Activated T-helper 1 cell treated with anti-CD3 and anti-CD28 coated beads, Interleukin-12 subunit alpha, Interleukin-12 subunit beta, Interleukin-2, Interleukin-4 antibody, amounts not matched to agents 30 ng/mL and 10 ng/mL and 1 ng/mL, durations not matched to agents 14 hours and 24 hours and 36 hours (primary cell): ENCODE measurements around the gene MITF. TPM values are rescaled to one million over a fixed set of nuclear protein-coding genes. Genes with fewer than 3 reads are reported as not detected.

Experiments
- DNase-seq: peaks from one replicate; pipeline ENCODE4 v3.0.0; 2021; ENCODE audit warnings: low spot score
- H3K27ac Mint-ChIP-seq: one replicate; pipeline ENCODE4 v1.8.0; 2021; ENCODE audit warnings: mild to moderate bottlenecking, mixed read lengths
- H3K27me3 Mint-ChIP-seq: one replicate; pipeline ENCODE4 v1.8.0; 2022; ENCODE audit warnings: mild to moderate bottlenecking, moderate library complexity, mixed read lengths; ENCODE audit not compliant: insufficient read depth
- H3K36me3 Mint-ChIP-seq: one replicate; pipeline ENCODE4 v1.8.0; 2021; ENCODE audit warnings: low read depth, mixed read lengths
- H3K4me1 Mint-ChIP-seq: one replicate; pipeline ENCODE4 v1.8.0; 2021; ENCODE audit warnings: low read depth, mixed read lengths
- H3K4me3 Mint-ChIP-seq: one replicate; pipeline ENCODE4 v1.8.0; 2021; ENCODE audit warnings: mild to moderate bottlenecking, moderate library complexity, mixed read lengths
- H3K9me3 Mint-ChIP-seq: one replicate; pipeline ENCODE4 v1.8.0; 2021; ENCODE audit warnings: mixed read lengths
- intact Hi-C: fragments of 100-400 bp; cut with micrococcal nuclease; formaldehyde crosslinking; loops from one replicate; pipeline ENCODE4 v1.15.1; 2024
- total RNA-seq: library from RNA; stranded (reverse); gene quantifications from 2 replicates; pipeline ENCODE4 v1.2.3, GENCODE V29; 2022

MITF gene
- total RNA-seq, 1 donor from 2014 or later = 0.54 TPM

DNA sequence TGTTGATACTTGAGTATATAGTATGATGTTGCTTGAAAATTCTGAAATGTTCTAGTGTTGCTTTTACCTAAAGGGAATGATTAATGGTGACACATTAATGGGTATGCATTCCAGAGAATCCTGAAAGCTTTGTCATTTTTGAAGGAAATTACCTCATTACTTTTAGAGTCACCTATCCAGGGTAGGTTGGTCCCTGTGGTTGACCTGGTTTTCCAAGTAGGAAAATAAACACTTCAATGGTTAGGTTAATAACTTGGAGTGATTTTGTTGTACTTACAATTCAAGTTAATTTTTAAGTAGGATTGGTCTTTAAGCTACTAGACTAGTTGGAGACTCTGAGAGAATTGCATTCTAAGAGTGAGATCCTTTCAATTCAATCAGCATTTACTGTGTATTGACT, 31.0 kb downstream of the MITF start:
- Mint-ChIP-seq H3K27me3 (no peaks in the 10 kb centered on the region), H3K27ac (no peak overlapping the region), H3K36me3 (no peaks in the 10 kb centered on the region)

DNA sequence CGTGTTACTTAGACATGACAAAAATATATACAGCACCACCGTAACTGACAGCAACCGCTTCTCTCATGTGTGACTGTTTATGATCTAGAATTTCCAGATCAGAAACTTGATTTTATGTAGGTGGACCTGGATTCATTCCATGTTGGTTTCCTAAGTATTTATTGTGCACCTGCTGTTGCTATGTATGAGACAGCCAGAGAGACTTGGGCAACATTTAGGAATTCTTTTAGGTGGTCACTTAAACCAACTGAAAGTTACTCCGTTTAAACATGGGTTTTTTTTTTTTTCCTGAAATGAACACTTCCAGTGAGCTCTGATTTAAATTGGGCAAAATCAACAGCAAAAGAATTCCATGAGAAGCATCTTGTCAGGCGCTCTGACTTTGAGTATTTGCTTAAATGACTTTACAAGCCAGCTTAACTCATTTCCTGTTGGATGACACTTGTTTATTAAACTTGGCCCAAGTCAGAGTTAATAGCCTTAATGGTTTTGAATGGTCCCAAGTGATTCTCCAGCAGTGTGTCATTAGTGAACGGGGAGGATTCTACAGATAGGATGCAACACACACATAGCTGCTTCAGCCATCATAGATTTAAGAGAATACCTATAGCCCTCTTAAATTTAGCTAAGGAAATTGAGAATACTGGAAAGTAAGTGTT, 31.8 kb downstream of the MITF start:
- no peak overlapping the region for H3K4me3 Mint-ChIP-seq
- no peak for DNase-seq
- H3K4me1 Mint-ChIP-seq = no peaks in the 10 kb centered on the region
- H3K9me3 Mint-ChIP-seq = no peaks in the 10 kb centered on the region
- H3K27ac Mint-ChIP-seq = no peak overlapping the region
- H3K27me3 Mint-ChIP-seq = no peaks in the 10 kb centered on the region
- intact Hi-C loops = no loop called here
- no peaks in the 10 kb centered on the region for H3K36me3 Mint-ChIP-seq

More for the DNA sequence above, 31.0 kb downstream of the MITF start:
- Mint-ChIP-seq H3K9me3 (no peaks in the 10 kb centered on the region), H3K4me1 (no peaks in the 10 kb centered on the region), H3K4me3 (no peak overlapping the region)
- intact Hi-C loops = no loop called here
- no peak for DNase-seq

DNA sequence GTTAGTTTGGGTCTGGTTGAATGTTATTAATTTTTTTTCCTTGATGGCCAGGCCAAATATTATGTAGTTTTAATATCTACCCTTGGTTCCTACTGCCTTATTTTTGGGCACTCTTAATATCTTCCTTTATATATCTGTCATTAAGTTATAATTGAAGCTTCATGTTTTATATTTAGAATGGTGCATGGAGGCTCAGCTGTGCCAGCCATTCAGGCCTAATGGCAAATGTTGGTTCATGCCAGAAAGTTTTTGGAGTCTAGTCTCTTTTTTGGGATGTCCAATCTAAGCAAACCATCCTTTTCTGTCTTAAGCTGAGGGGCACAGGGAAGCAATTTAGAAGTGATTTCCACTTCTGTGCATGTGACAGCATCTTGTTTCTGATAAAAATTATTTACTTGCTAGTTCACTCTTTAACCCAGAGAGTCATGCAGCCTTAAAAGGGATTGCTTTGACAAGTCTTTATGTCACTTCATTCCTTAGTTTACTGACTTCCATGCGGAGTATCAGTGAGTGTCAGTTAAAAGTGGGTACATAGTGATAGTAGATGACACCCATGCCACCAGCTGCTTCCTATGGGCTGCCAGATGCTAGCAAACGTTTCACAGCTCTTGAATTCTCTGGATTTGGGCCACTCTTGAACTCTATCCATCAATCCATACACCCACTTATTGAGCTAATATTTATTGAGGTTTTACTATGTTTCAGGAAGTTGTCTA, 33.0 kb downstream of the MITF start:
- DNase-seq = no peak
- no peaks in the 10 kb centered on the region for H3K9me3 Mint-ChIP-seq
- intact Hi-C loops = no loop called here
- no peaks in the 10 kb centered on the region for H3K27me3 Mint-ChIP-seq
- H3K27ac Mint-ChIP-seq = no peak overlapping the region
- H3K4me3 Mint-ChIP-seq = no peak overlapping the region
- no peaks in the 10 kb centered on the region for H3K4me1 Mint-ChIP-seq
- no peaks in the 10 kb centered on the region for H3K36me3 Mint-ChIP-seq

DNA sequence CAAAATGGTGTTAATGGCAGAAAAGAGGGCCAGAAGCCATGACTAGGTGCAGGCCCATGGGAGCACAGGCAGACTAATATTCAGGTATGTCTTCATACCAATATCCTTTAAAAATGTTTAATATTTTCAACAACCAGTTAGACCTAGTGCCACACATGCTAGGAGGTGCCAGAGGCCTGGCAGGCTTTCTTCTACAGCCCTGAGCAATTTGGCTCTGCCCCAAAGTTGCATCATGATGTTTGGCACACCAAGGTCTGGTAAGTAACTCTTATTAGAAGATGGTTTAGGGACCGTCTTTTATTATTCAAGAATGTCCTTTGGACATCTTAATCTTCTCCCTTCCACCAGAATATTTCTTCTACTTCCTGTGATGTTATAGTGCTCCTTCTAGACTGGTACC, 34.8 kb downstream of the MITF start:
- Mint-ChIP-seq H3K27me3 (no peaks in the 10 kb centered on the region), H3K27ac (no peak overlapping the region), H3K9me3 (no peaks in the 10 kb centered on the region), H3K4me1 (no peaks in the 10 kb centered on the region), H3K36me3 (no peaks in the 10 kb centered on the region), H3K4me3 (no peak overlapping the region)
- no peak for DNase-seq
- intact Hi-C loops = no loop called here

DNA sequence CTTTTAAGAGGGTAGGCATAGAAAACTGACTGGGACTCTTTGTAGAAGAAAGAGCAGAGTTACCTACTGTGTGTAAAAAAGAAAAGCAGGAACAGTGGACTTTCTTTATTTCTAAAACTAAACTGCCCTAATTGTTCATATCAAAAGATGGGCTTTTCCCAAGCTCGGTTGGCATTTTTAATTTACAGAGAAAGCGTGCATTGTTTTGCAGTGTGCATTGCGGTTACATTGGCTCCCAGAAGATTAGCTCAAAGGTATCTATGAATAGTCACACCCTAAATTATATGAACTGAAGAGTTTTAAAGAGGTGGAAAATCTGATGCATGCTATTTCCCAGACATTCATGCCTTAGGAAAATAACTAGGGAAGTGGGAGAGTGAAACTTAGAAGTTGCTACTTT, 36.5 kb downstream of the MITF start:
- intact Hi-C loops = no loop called here
- H3K9me3 Mint-ChIP-seq = no peaks in the 10 kb centered on the region
- DNase-seq = no peak
- no peak overlapping the region for H3K27ac Mint-ChIP-seq
- no peaks in the 10 kb centered on the region for H3K4me1 Mint-ChIP-seq
- H3K27me3 Mint-ChIP-seq = no peaks in the 10 kb centered on the region
- H3K36me3 Mint-ChIP-seq = no peaks in the 10 kb centered on the region
- H3K4me3 Mint-ChIP-seq = no peak overlapping the region

DNA sequence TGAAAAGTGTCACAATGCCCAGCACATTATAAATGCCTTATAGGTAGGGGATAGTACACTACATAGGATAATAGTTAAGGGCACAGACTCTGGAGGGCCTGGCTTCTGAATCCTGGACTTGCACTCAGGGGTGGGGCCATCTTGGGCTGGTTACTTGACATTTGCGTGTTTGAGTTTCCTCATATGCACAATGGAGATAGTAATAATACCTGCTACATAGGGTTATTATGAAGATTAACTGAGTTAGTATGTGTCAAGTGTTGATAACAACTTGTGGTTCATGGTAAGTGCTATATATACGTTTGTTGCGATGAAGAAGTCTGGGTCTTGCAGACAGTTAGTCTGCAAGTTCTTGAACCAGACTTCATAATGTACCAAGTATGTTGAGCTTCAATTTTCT, 37.0 kb downstream of the MITF start:
- Mint-ChIP-seq H3K9me3 (no peaks in the 10 kb centered on the region), H3K27ac (no peak overlapping the region), H3K36me3 (no peaks in the 10 kb centered on the region), H3K4me1 (no peaks in the 10 kb centered on the region), H3K4me3 (no peak overlapping the region), H3K27me3 (no peaks in the 10 kb centered on the region)
- intact Hi-C loops = no loop called here
- DNase-seq = no peak

DNA sequence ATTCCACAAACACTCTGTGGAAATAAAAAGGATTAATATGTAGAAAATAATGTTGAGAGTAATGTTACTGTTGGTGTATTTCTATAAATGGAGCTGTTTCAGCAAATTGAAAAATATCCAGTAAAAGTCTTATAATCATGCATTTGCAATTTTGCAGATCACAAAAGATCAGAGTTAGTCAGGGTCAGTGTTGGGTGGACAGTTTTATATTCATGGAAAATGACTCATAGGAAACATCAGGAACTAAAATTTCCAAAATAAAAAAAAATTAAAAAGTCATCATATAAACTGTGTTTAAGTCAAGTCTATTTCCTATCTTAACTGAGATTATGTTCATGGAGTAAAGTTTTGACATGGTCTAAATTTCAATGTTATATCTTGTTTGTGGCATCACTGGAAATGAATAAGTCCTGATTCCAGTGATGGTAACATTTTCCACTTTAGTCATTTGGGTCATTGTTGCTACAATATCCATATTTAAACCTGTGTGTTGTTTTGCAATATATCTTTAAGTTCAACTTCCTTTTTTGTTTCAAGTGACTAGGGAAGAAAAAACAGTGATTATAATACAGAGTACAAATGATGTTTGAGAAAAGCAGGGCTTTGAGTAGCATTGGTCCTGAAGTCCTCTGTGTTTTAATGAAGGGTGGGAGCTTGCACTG, 37.8 kb downstream of the MITF start:
- Mint-ChIP-seq H3K4me3 (no peak overlapping the region), H3K4me1 (no peaks in the 10 kb centered on the region), H3K27ac (no peak overlapping the region), H3K9me3 (no peaks in the 10 kb centered on the region), H3K36me3 (no peaks in the 10 kb centered on the region), H3K27me3 (no peaks in the 10 kb centered on the region)
- intact Hi-C loops = no loop called here
- DNase-seq = no peak

DNA sequence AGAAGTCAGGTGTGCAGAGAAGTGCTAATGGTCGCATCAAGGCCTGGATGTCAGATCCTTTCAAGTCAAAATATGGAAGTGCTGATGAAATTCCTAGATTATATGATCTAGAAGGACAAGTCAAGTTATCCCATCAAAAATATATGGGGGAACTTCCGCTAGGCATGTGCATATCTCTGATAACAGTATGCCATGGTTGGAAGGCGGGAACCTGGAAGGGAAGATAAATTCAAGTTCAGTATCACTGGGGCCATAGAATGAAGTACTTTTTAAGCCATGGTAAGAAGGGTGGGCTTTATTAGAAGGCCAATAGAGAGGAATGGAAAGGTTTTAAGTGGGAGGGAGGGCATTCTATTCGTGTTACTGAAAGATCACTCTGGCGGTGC, 38.3 kb downstream of the MITF start:
- Mint-ChIP-seq H3K4me1 (no peaks in the 10 kb centered on the region), H3K36me3 (no peaks in the 10 kb centered on the region), H3K9me3 (no peaks in the 10 kb centered on the region), H3K27ac (no peak overlapping the region), H3K27me3 (no peaks in the 10 kb centered on the region), H3K4me3 (no peak overlapping the region)
- intact Hi-C loops = no loop called here
- no peak for DNase-seq

DNA sequence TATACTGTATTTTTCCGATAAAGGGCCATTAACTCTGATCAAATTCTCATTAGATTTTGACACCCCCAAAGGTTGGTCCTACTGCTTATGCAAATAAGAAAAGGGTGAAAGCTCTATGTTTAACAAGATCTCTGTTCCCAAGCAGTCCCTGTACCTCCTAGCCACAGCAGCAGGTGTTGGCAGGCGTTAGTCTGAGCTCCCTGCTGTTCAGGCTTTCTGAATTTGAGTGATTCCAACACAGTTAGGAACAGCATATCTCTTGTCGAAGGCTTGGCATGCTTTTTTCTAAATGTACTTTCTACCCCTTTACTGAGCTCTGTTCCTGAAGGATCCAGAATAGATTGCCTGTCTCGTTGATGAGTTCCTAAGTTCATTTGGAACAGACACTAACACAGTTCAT, 42.3 kb downstream of the MITF start:
- no peak for DNase-seq
- no peaks in the 10 kb centered on the region for H3K36me3 Mint-ChIP-seq
- no peaks in the 10 kb centered on the region for H3K27me3 Mint-ChIP-seq
- intact Hi-C loops = no loop called here
- H3K4me3 Mint-ChIP-seq = no peak overlapping the region
- H3K27ac Mint-ChIP-seq = no peak overlapping the region
- H3K4me1 Mint-ChIP-seq = no peaks in the 10 kb centered on the region
- no peaks in the 10 kb centered on the region for H3K9me3 Mint-ChIP-seq

DNA sequence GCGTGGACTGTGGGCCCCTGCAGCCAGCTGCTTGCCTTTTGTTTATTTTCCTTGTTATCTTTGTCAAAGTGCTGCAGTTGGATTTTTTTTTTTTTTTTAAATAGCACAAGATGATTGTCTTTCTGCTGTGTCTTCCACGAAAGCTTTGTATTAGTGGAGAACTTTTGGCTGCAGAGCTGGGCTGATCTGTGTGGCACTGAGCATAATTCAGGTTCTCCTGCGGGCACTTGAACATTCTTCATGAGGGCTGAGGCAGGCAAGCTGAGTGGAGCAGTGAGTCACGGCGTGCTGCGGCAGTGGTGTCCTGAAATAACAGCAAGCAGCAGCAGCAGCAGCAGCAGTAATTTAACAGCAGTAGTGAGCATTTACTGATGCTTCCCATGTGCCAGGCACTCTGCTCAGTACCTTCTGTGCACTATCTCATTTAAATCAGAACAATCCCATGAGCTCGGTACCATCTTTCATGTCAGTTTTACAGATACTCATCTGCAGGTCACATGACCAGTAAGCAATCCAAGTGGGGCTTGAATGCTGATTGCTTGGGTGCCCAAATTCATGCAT, 45.8 kb downstream of the MITF start:
- H3K27ac Mint-ChIP-seq = no peak overlapping the region

DNA sequence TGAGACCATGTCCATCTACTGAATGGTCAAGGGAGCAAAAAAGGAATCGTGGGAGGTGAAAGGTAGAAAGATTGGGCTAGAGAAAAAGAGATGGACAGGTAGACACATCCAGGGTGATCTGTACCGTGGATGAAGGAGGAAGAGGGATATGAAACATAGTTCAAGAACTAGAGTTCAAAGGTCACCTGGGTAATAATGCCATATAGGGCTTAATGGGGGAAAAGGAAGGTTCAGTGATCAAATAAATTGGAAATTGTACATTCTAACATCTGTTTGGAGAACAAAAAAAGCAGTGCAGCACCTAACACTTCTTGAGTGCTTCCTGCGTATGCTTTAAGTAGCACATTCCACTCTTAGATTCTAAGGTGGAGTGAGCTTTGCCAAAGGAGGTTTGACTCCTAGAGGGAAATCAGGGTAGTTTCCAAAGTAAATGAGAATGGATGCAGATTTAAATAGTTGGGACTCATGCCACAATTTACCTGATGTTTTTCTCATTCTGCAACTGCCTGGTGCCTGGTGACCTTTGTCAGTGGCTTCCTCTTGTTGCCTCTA, 46.6 kb downstream of the MITF start:
- no peak overlapping the region for H3K4me3 Mint-ChIP-seq
- H3K27me3 Mint-ChIP-seq = no peaks in the 10 kb centered on the region
- DNase-seq = no peak
- intact Hi-C loops = no loop called here
- H3K27ac Mint-ChIP-seq = no peak overlapping the region
- H3K9me3 Mint-ChIP-seq = no peaks in the 10 kb centered on the region
- H3K36me3 Mint-ChIP-seq = no peaks in the 10 kb centered on the region
- no peaks in the 10 kb centered on the region for H3K4me1 Mint-ChIP-seq

More for the DNA sequence above, 45.8 kb downstream of the MITF start:
- Mint-ChIP-seq H3K9me3 (no peaks in the 10 kb centered on the region), H3K4me1 (no peaks in the 10 kb centered on the region), H3K36me3 (no peaks in the 10 kb centered on the region), H3K27me3 (no peaks in the 10 kb centered on the region), H3K4me3 (no peak overlapping the region)
- no peak for DNase-seq
- intact Hi-C loops = no loop called here

DNA sequence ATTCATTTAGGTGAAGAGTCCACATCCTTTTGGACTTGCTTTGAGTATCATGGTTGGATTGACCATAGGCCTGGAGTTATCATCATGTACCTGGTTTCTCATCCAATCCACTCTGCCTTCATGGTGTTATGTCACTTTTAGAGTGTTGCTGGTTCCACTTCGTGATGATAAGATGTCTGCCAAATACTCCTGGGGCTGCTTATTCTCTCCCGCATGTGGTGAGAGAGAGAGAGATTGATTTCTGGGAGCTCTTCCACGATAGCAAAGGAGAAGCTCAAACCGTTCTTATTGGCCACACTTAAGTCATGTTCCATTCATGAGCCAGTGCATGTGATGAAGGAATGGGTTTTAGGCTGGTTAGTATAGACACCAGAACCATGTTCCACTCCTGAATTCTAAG, 47.6 kb downstream of the MITF start:
- Mint-ChIP-seq H3K9me3 (no peaks in the 10 kb centered on the region), H3K4me1 (no peaks in the 10 kb centered on the region), H3K4me3 (no peak overlapping the region), H3K27ac (no peak overlapping the region), H3K36me3 (no peaks in the 10 kb centered on the region), H3K27me3 (no peaks in the 10 kb centered on the region)
- intact Hi-C loops = no loop called here
- no peak for DNase-seq
